ENCODE results near the gene CEACAM3. TPM values are rescaled to one million over a fixed set of nuclear protein-coding genes. Genes with fewer than 3 reads are reported as not detected.

CEACAM3 gene
- total RNA-seq, 4 donors from 2014 or later, result 0.64 TPM; not detected in 3

GRCh38 chr19:41859213-41859617 lies 62.8 kb downstream of the CEACAM3 start:
- 2% methylated on average over 8 of the region's 8 CpGs for WGBS

GRCh38 chr19:41859618-41860418 lies 63.4 kb downstream of the CEACAM3 start, which contains the start of gene RPS19:
Gene RPS19 (plus strand): TSS chr19:41860255. CDS start chr19:41860775, 520 bp downstream.
- Histone ChIP-seq H3K27me3 (no peaks in the 10 kb centered on the region), H3K4me3 (peak within 1 kb of the TSS; percentile 99), H3K4me1 (peaks cover 36% of the 10 kb centered on the region), H3K36me3 (peaks cover 35% of the 10 kb centered on the region), H3K9me3 (no peaks in the 10 kb centered on the region), H3K27ac (peak within 1 kb of the TSS; percentile 96)
- WGBS, result under 1% methylated on average over 37 of the region's 76 CpGs
- DNase-seq (ENCODE audit: low spot score in 2 of 2), result peak; percentile 99
- TF ChIP-seq POLR2AphosphoS5 (IDR thresholded peaks at IDR 0.05) (peak; percentile 45 to 90 (median 81)), EP300 (IDR thresholded peaks at IDR 0.05) (no peak), POLR2A (IDR thresholded peaks at IDR 0.05) (peak; percentile 79 to 80)
- TF ChIP-seq, protein P1, sequence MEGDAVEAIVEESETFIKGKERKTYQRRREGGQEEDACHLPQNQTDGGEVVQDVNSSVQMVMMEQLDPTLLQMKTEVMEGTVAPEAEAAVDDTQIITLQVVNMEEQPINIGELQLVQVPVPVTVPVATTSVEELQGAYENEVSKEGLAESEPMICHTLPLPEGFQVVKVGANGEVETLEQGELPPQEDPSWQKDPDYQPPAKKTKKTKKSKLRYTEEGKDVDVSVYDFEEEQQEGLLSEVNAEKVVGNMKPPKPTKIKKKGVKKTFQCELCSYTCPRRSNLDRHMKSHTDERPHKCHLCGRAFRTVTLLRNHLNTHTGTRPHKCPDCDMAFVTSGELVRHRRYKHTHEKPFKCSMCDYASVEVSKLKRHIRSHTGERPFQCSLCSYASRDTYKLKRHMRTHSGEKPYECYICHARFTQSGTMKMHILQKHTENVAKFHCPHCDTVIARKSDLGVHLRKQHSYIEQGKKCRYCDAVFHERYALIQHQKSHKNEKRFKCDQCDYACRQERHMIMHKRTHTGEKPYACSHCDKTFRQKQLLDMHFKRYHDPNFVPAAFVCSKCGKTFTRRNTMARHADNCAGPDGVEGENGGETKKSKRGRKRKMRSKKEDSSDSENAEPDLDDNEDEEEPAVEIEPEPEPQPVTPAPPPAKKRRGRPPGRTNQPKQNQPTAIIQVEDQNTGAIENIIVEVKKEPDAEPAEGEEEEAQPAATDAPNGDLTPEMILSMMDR (IDR thresholded peaks at IDR 0.05), result peak; percentile 76 to 81

More at GRCh38 chr19:41859213-41859617, 62.8 kb downstream of the CEACAM3 start:
- Histone ChIP-seq H3K4me1 (peaks cover 36% of the 10 kb centered on the region), H3K4me3 (peak overlapping the region; percentile 99), H3K27me3 (no peaks in the 10 kb centered on the region), H3K27ac (peak overlapping the region; percentile 96), H3K36me3 (peaks cover 29% of the 10 kb centered on the region), H3K9me3 (no peaks in the 10 kb centered on the region)
- DNase-seq (ENCODE audit: low spot score in 2 of 2), result no peak
- no peak for TF ChIP-seq EP300 (IDR thresholded peaks at IDR 0.05)
- TF ChIP-seq, protein P1 (IDR thresholded peaks at IDR 0.05), result no peak
- no peak for TF ChIP-seq POLR2A (IDR thresholded peaks at IDR 0.05)
- no peak for TF ChIP-seq POLR2AphosphoS5 (IDR thresholded peaks at IDR 0.05)

DNA sequence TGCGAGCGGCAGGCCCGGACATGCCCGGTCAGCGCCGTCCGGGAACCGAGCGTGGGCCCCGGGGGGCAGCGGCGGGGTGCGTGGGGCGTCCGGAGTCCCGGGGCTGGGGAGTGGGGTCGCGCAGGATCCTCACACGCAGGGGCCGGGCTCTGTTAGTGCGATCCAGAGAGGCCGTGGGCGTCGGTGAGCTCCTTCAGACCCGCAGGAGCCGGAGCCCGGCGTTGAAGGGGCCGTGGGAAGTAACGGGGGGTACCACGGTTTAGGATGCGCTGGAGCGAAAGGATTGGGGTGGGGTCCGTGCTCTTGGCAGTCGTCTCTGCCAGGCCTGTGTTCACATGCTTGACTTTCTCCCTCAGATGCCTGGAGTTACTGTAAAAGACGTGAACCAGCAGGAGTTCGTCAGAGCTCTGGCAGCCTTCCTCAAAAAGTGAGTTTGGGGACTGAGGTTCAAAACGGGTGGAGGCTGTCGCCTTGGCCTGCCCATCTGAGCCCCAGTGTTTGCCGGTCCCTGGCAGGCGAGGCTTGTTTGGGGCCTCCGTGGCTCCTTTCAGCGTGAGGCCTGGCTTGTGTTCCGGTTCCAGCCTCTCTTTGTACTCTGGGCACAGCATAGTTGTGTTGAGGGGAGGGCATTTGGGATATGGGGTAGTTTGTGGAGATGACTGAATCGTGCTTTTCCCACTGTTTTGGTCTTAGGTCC lies 64.2 kb downstream of the CEACAM3 start:
- Histone ChIP-seq H3K27ac (peak overlapping the region; percentile 96), H3K4me1 (peaks cover 39% of the 10 kb centered on the region), H3K9me3 (no peaks in the 10 kb centered on the region), H3K4me3 (peak overlapping the region; percentile 99), H3K27me3 (no peaks in the 10 kb centered on the region), H3K36me3 (peaks cover 42% of the 10 kb centered on the region)
- peak in 1 of 2 donors; percentile 81 for DNase-seq (ENCODE audit: low spot score in 2 of 2)
- WGBS, result 0% methylated on average over 12 of the region's 45 CpGs
- TF ChIP-seq, protein P1 (IDR thresholded peaks at IDR 0.05), result no peak
- no peak for TF ChIP-seq EP300 (IDR thresholded peaks at IDR 0.05)
- no peak for TF ChIP-seq POLR2A (IDR thresholded peaks at IDR 0.05)
- no peak for TF ChIP-seq POLR2AphosphoS5 (IDR thresholded peaks at IDR 0.05)

Other genes with a start within 250 kb of the CEACAM3 start
- gene CEACAM21, start 220.4 kb upstream of the CEACAM3 start, total RNA-seq, result 1 to 10 TPM in 1 of 4 donors, not detected in 3; 2.3 TPM
- gene CEACAM4, start 169.5 kb upstream of the CEACAM3 start, total RNA-seq, result 1 to 10 TPM in 1 of 4 donors, not detected in 3; 1.9 TPM
- gene CEACAM7, start 108.3 kb upstream of the CEACAM3 start, total RNA-seq, result 1 to 10 TPM in 3 of 4 donors, under 1 TPM in 1; 0.86 to 9.1 (median 4.6) TPM
- gene CEACAM5, start 88.0 kb upstream of the CEACAM3 start, total RNA-seq, result 10 to 100 TPM in 2 of 4 donors, 1 to 10 TPM in 2; 4.1 to 19.6 (median 14.0) TPM
- gene CEACAM6, start 41.1 kb upstream of the CEACAM3 start, total RNA-seq, result 10 to 100 TPM in 3 of 4 donors, 1 to 10 TPM in 1; 6.0 to 26.2 (median 16.8) TPM
- gene LYPD4, start 48.1 kb downstream of the CEACAM3 start, total RNA-seq, result not detected
- gene DMRTC2, start 48.5 kb downstream of the CEACAM3 start, total RNA-seq, result not detected
- 1,000 to 10,000 TPM; 1,057 to 2,332 (median 1,706) TPM for gene RPS19, start 63.7 kb downstream of the CEACAM3 start, total RNA-seq
- 1 to 10 TPM in 1 of 4 donors, not detected in 3; 3.0 TPM for gene CD79A, start 80.7 kb downstream of the CEACAM3 start, total RNA-seq
- 100 to 1,000 TPM in 1 of 4 donors, 10 to 100 TPM in 3; 61.0 to 173 (median 72.1) TPM for gene ARHGEF1, start 86.6 kb downstream of the CEACAM3 start, total RNA-seq
- under 1 TPM in 2 of 4 donors, not detected in 2; 0.21 to 0.72 TPM for gene ERFL, start 131.9 kb downstream of the CEACAM3 start, total RNA-seq
- gene RABAC1, start 162.7 kb downstream of the CEACAM3 start, total RNA-seq, result 100 to 1,000 TPM in 3 of 4 donors, 10 to 100 TPM in 1; 75.2 to 137 (median 125) TPM
- gene ATP1A3, start 197.6 kb downstream of the CEACAM3 start, total RNA-seq, result not detected